Activated CD8-positive, alpha-beta T cell treated with anti-CD3 and anti-CD28 coated beads for 36 hours (primary cell): ENCODE results near the gene DDX47. TPM values are rescaled to one million over a fixed set of nuclear protein-coding genes. Genes with fewer than 3 reads are reported as not detected.

Experiments used
- ATAC-seq: fragments of 200-7000 bp; cut with Tn5 transposase; one replicate; pipeline ENCODE4 v1.10.0; 2021; ENCODE audit warnings: mild to moderate bottlenecking, moderate library complexity
- CTCF ChIA-PET: fragments of 350-600 bp; sonication (Branson Sonifier 250); formaldehyde crosslinking; loops from one replicate; lab custom pipeline; 2021; ENCODE audit warnings: antibody characterized with exemption; lab: Charles Lee
- POLR2A ChIA-PET: fragments of 350-600 bp; sonication (Branson Sonifier 250); formaldehyde crosslinking; loops from one replicate; lab custom pipeline; 2021; ENCODE audit warnings: antibody characterized with exemption; lab: Charles Lee
- DNase-seq: peaks from one replicate; pipeline ENCODE4 v3.0.0-alpha.2; 2020
- H3K27ac Mint-ChIP-seq: one replicate; pipeline ENCODE4 v1.8.0; 2021; ENCODE audit warnings: mild to moderate bottlenecking, mixed read lengths
- H3K27me3 Mint-ChIP-seq: one replicate; pipeline ENCODE4 v1.8.0; 2021; ENCODE audit warnings: mixed read lengths
- H3K36me3 Mint-ChIP-seq: one replicate; pipeline ENCODE4 v1.8.0; 2021; ENCODE audit warnings: low read depth, mixed read lengths
- H3K4me1 Mint-ChIP-seq: one replicate; pipeline ENCODE4 v1.8.0; 2021; ENCODE audit warnings: low read depth, mixed read lengths
- H3K4me3 Mint-ChIP-seq: one replicate; pipeline ENCODE4 v1.8.0; 2021; ENCODE audit warnings: mild to moderate bottlenecking, moderate library complexity, mixed read lengths
- H3K9me3 Mint-ChIP-seq: one replicate; pipeline ENCODE4 v1.8.0; 2021; ENCODE audit warnings: mixed read lengths
- CTCF ChIP-seq: fragments of 200-600 bp; IDR thresholded peaks from one replicate; pipeline ENCODE4 v1.8.0; 2022; ENCODE audit warnings: antibody characterized with exemption, mild to moderate bottlenecking
- intact Hi-C: fragments of 100-400 bp; cut with micrococcal nuclease; formaldehyde crosslinking; loops from one replicate; pipeline ENCODE4 v1.10.0; 2022
- total RNA-seq, 2 experiments: library from RNA; stranded (reverse); gene quantifications; one replicate each; pipeline ENCODE4 v1.2.3, GENCODE V29; 2021

DDX47 gene
- total RNA-seq, 2 experiments from 2014 or later, result 86.0 to 96.9 TPM

GRCh38 chr12:12823300-12823699 lies 10.2 kb downstream of the DDX47 start:
- no peak for ATAC-seq
- no peaks in the 10 kb centered on the region for H3K27me3 Mint-ChIP-seq
- no peak overlapping the region for H3K27ac Mint-ChIP-seq
- peaks cover 63% of the 10 kb centered on the region for H3K36me3 Mint-ChIP-seq
- CTCF ChIA-PET, result interaction anchor here (1.9 to 3.7 kb wide), 3 partner anchors 10 to 34 kb away, joined by 7 to 19 read pairs (median 8); partner anchors contain the start of gene DDX47
- H3K4me3 Mint-ChIP-seq, result no peak overlapping the region
- POLR2A ChIA-PET, result interaction anchor here (1.1 kb wide), 1 partner anchor 23 kb away, joined by 5 read pairs; no protein-coding TSS in a partner anchor
- H3K4me1 Mint-ChIP-seq, result peaks cover 27% of the 10 kb centered on the region
- no peak for DNase-seq
- TF ChIP-seq CTCF, result no peak
- intact Hi-C loops, result no loop called here
- no peaks in the 10 kb centered on the region for H3K9me3 Mint-ChIP-seq

GRCh38 chr12:12823811-12824210 lies 10.7 kb downstream of the DDX47 start:
- Mint-ChIP-seq H3K9me3 (no peaks in the 10 kb centered on the region), H3K27me3 (no peaks in the 10 kb centered on the region), H3K36me3 (peaks cover 62% of the 10 kb centered on the region), H3K4me3 (no peak overlapping the region), H3K27ac (no peak overlapping the region), H3K4me1 (peaks cover 22% of the 10 kb centered on the region)
- ChIA-PET POLR2A (interaction anchor here (1.1 kb wide), 1 partner anchor 23 kb away, joined by 5 read pairs; no protein-coding TSS in a partner anchor), CTCF (interaction anchor here (1.9 to 3.7 kb wide), 3 partner anchors 10 to 35 kb away, joined by 7 to 19 read pairs (median 8); partner anchors contain the start of gene DDX47)
- DNase-seq (no peak), ATAC-seq (no peak)
- intact Hi-C loops, result no loop called here
- TF ChIP-seq CTCF, result no peak

GRCh38 chr12:12835378-12836146 lies 22.4 kb downstream of the DDX47 start:
- ATAC-seq (no peak), DNase-seq (no peak)
- ChIA-PET CTCF (interaction anchor here (1.3 to 3.4 kb wide), 3 partner anchors 12 to 47 kb away, joined by 8 to 16 read pairs (median 9); partner anchors contain the start of gene DDX47), POLR2A (interaction anchor here (0.6 to 1.8 kb wide), 3 partner anchors 22 to 156 kb away, joined by 3 to 5 read pairs (median 3); partner anchors contain the start of gene DDX47)
- Mint-ChIP-seq H3K4me3 (no peak overlapping the region), H3K9me3 (no peaks in the 10 kb centered on the region), H3K27me3 (no peaks in the 10 kb centered on the region), H3K36me3 (peaks cover 43% of the 10 kb centered on the region), H3K4me1 (peaks cover 26% of the 10 kb centered on the region), H3K27ac (peak overlapping the region; percentile 48)
- TF ChIP-seq CTCF, result no peak
- intact Hi-C loops, result loop anchor here (10.0 kb wide), 1 partner anchor 59 kb away; the partner anchor contains the start of gene GPRC5A

- Mint-ChIP-seq H3K4me3 (no peak overlapping the region), H3K27ac (no peak overlapping the region), H3K27me3 (no peaks in the 10 kb centered on the region), H3K9me3 (no peaks in the 10 kb centered on the region), H3K4me1 (peaks cover 26% of the 10 kb centered on the region), H3K36me3 (peaks cover 39% of the 10 kb centered on the region)
- TF ChIP-seq CTCF, result no peak
- POLR2A ChIA-PET, result interaction anchor here (1.8 kb wide), 1 partner anchor 23 kb away, joined by 5 read pairs; the partner anchor contains the start of gene DDX47
- DNase-seq (no peak), ATAC-seq (no peak)
- CTCF ChIA-PET, result interaction anchor here (0.7 to 3.4 kb wide), 26 partner anchors 8 to 460 kb away, joined by 3 to 32 read pairs (median 4); partner anchors contain the start of genes DDX47 and GPRC5A
- intact Hi-C loops, result loop anchor here (10.0 kb wide), 1 partner anchor 58 kb away; the partner anchor contains the start of gene GPRC5A
These were observed 23.4 kb downstream of the DDX47 start for GRCh38 chr12:12836571-12836970.
